ENCODE measurements around the gene ATP10B. TPM values are rescaled to one million over a fixed set of nuclear protein-coding genes. Genes with fewer than 3 reads are reported as not detected.
"Not testable (repeated sequence)": the region's sequence is repeated elsewhere in the genome, so short reads cannot be mapped to it uniquely, and the experiment has no call there.

ATP10B gene
- total RNA-seq, 1 donor, result not detected

DNA sequence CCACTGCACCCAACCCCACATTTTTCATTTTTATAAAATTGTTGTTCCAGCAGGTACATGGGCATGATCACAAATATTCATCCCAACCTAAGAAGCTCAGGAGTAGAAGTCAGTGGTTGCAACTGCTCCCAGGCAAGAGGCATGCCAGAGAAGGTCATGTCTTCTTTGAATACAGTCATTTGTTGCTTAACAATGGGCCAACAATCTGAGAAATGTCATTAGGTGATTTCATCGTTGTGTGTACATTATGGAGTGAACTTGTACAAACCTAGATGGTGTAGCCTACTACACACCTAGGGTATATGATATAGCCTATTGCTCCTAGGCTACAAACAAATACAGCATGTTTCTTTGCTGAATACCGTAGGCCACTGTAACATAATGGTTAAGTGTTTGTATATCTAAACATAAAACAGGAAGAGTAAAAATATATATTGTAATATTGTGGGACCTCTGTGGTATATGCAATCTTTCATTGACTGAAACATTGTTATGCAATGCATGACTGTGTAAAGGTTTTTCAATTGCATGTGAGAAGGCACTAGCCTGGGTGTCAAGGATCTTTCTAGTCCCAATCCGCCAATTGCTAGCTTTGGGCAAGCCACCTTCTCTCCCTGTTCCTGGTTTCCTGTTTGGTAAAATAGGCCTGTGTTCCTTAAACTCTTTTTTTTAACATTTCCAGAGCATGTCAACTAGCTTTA lies 27.6 kb downstream of the ATP10B start:
- DNase-seq (ENCODE audit: low read depth in 2 of 3, low spot score in 2 of 3), result no peak

DNA sequence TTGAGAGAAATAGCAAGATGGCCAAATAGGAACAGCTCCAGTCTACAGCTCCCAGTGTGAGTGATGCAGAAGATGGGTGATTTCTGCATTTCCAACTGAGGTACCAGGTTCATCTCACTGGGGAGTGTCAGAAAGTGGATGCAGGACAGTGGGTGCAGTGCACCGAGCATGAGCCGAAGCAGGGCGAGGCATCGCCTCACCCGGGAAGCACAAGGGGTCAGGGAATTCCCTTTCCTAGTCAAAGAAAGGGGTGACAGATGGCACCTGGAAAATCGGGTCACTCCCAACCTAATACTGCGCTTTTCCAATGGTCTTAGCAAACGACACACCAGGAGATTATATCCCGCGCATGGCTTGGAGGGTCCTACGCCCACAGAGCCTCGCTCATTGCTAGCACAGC lies 39.0 kb downstream of the ATP10B start:
- DNase-seq (ENCODE audit: low read depth in 2 of 3, low spot score in 2 of 3), result not testable (repeated sequence)

DNA sequence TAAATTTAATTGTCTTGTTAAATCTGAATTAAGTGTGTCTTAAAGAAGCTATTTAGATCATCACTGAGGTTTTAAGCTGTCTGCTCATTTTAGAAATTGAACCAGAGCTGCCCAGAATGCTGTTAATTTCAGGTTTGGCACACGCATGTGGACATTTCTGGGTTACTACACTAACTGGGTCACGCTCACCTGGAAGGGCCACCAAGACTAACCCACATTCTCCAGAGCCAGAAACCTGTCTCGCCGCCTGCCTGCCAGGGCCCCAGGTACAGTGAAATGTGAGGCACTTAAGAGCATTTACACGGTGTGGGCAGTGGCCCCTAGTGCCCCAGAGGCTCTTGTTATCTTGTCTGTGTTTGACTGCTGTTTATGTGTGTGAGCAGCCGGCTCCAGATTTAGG lies 46.6 kb downstream of the ATP10B start:
- no peak for DNase-seq (ENCODE audit: low read depth in 2 of 3, low spot score in 2 of 3)

- no peak for DNase-seq (ENCODE audit: low read depth in 2 of 3, low spot score in 2 of 3)
Observed at GRCh38 chr5:160802592-160802991, 49.4 kb downstream of the ATP10B start.

DNA sequence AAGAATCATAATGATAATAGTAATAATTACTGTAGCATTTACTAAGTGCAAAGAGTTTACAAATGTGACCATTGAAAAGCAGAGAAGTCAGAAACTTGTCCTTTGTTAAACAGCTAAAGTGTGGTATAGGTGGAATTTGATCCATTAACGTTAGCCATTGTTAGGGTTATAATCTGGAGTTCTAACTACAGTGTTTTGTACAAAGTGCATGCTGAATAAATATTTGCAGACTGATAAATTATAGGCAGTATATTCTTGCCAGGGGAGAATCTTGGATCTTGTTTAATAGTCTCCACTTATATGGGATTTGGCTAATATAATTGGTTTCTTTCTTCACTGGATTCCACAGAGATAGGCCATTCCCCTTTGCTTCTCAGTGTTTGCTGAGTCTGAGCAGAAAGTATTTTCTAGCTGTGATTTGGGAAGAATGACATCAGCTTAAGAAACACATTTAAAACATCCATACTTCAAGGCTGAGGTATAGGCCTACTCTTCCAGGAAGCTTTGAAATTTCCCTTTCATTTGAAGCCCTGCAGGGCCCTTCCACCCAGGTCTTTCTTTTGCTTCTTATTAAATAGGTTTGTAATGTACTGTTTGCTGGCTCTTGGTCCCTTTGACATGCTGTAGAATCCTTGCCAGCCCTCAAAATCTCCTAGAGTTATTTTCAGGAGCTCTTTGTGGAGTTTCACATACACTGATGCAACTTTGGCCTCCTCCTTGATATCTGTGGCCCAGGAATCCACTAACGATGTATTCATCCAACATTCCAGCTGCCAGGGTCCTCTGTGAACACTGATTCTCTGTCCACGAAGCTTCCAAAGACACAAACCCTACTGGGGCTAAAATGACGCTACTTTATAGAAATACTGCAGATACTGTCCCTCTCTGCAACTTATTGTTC lies 51.4 kb downstream of the ATP10B start:
- DNase-seq (ENCODE audit: low read depth in 2 of 3, low spot score in 2 of 3), result no peak

GRCh38 chr5:160799184-160799583 lies 52.8 kb downstream of the ATP10B start:
- peak in 2 of 3 donors; percentile 19 to 69 for DNase-seq (ENCODE audit: low read depth in 2 of 3, low spot score in 2 of 3)

- no peak for DNase-seq (ENCODE audit: low read depth in 2 of 3, low spot score in 2 of 3)
Observed at GRCh38 chr5:160797020-160797419, 55.0 kb downstream of the ATP10B start.

DNA sequence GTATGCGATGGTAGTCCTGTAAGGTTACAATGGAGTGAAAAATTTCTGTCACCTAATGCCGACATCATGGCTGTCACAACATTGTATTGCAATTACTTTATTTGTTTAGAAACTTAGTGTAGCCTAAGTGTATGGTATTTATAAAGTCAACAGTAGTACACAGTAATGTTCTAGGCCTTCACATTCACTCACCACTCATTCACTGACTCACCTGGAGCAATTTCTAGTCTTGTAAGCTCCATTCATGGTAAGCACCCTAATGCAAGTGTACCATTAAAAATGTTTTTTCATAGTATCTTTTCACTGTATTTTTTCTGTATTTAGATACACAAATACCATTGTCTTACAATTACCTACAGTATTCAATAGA lies 58.5 kb downstream of the ATP10B start:
- no peak for DNase-seq (ENCODE audit: low read depth in 2 of 3, low spot score in 2 of 3)

GRCh38 chr5:160792732-160793529 lies 59.1 kb downstream of the ATP10B start:
- no peak for DNase-seq (ENCODE audit: low read depth in 2 of 3, low spot score in 2 of 3)

DNA sequence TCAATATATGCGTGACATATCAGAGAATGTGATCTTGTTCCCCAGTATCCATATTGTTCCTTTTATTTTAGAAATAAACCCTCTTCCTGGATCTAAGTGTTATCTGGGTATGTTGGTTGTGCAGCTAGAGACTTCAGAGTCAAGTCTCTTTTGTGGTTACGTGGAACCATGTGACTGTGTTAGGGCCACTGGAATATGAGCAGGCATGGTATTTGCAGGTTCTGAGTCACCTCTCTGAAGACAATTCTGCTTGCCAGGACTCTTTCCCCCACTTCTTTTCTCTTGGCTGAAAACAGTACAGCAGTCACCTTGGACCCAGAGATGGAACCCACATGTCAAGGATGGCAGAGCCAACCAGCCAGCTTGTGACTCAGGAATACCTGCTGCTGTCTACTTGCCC lies 59.7 kb downstream of the ATP10B start:
- no peak for DNase-seq (ENCODE audit: low read depth in 2 of 3, low spot score in 2 of 3)

- DNase-seq (ENCODE audit: low read depth in 2 of 3, low spot score in 2 of 3), result no peak
Observed at GRCh38 chr5:160789219-160789859, 62.7 kb downstream of the ATP10B start.

- DNase-seq (ENCODE audit: low read depth in 2 of 3, low spot score in 2 of 3), result no peak
Observed at GRCh38 chr5:160788102-160788660, 63.8 kb downstream of the ATP10B start.

DNA sequence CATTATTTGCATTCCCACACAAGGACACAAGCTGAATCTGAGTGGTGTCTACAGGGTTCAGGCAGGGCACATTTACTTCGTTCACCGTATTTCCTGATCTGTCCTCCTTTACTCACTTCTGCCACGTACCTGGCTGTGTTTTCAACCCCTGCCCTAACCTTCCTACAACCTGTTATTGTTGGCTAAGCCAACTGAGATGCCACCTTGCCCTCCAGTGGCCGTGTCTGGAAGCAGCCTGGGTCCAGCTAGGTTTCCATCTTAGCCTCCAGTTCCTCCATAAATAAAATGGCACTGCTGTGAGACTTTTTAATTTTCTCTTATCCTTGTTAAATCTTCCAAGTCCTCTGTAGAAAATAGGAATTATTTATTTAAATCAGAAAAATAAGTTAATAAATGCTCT lies 64.8 kb downstream of the ATP10B start:
- peak in 1 of 3 donors; percentile 30 for DNase-seq (ENCODE audit: low read depth in 2 of 3, low spot score in 2 of 3)

GRCh38 chr5:160774666-160775315 lies 77.2 kb downstream of the ATP10B start:
- DNase-seq (ENCODE audit: low read depth in 2 of 3, low spot score in 2 of 3), result no peak

GRCh38 chr5:160773646-160774410 lies 78.2 kb downstream of the ATP10B start:
- no peak for DNase-seq (ENCODE audit: low read depth in 2 of 3, low spot score in 2 of 3)

GRCh38 chr5:160772854-160773253 lies 79.2 kb downstream of the ATP10B start:
- no peak for DNase-seq (ENCODE audit: low read depth in 2 of 3, low spot score in 2 of 3)

DNA sequence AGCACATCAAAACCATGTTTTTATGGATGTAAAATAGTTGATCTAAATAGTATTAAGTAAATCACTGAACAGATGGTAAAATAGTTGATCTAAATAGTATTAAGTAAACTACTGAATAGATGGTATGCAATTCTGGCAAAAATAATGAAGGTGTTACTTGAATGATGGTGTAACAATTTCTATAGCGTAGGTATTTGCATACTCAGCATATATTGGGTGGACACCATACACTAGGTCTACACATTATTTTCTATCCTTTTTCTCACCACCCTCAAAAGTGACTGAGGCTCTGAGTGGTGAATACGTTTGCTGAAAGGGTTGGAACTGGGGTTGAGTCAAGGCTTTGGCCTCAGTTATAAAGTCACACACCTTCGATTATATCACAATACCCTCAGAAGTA lies 81.3 kb downstream of the ATP10B start:
- no peak for DNase-seq (ENCODE audit: low read depth in 2 of 3, low spot score in 2 of 3)

- no peak for DNase-seq (ENCODE audit: low read depth in 2 of 3, low spot score in 2 of 3)
Observed at GRCh38 chr5:160769301-160769700, 82.7 kb downstream of the ATP10B start.

GRCh38 chr5:160767062-160767461 lies 84.9 kb downstream of the ATP10B start:
- no peak for DNase-seq (ENCODE audit: low read depth in 2 of 3, low spot score in 2 of 3)

Measured in hematopoietic multipotent progenitor cell (in vitro differentiated cells).